Fibroblast of the aortic adventitia (primary cell): ENCODE measurements around the gene TNNI2. TPM values are rescaled to one million over a fixed set of nuclear protein-coding genes. Genes with fewer than 3 reads are reported as not detected.

Experiments used
- DNase-seq: peaks from one replicate; pipeline ENCODE4 v3.0.0-alpha.2; 2010; ENCODE audit warnings: low read depth
- H3K4me3 ChIP-seq: 2 replicates; pipeline ENCODE4 v1.5.1; 2011; ENCODE audit warnings: low read depth, mild to moderate bottlenecking, control low read depth, low read length, moderate library complexity
- CTCF ChIP-seq: IDR thresholded peaks from 2 replicates; pipeline ENCODE4 v1.5.1; 2011; ENCODE audit warnings: mild to moderate bottlenecking, low read length, control low read depth, inconsistent platforms; ENCODE audit not compliant: insufficient read depth
- total RNA-seq: library from RNA; depleted of rRNA; stranded (reverse); fragments of >200 nt; gene quantifications from 2 replicates; pipeline ENCODE4 v1.2.3, GENCODE V29; 2012; ENCODE audit warnings: low replicate concordance

Gene TNNI2
- total RNA-seq, 1 donor: not detected

GRCh38 chr11:1825039-1825740 is 13.6 kb upstream of the TNNI2 start:
- no peak for DNase-seq
- TF ChIP-seq CTCF: peak; percentile 48
- no peak overlapping the region for H3K4me3 ChIP-seq

- no peak for TF ChIP-seq CTCF
- DNase-seq: no peak
- no peak overlapping the region for H3K4me3 ChIP-seq
These were observed 12.9 kb upstream of the TNNI2 start for GRCh38 chr11:1825785-1826451.

GRCh38 chr11:1826552-1827094 is 12.2 kb upstream of the TNNI2 start:
- TF ChIP-seq CTCF: no peak
- no peak overlapping the region for H3K4me3 ChIP-seq
- DNase-seq: peak; percentile 45

- TF ChIP-seq CTCF: no peak
- no peak overlapping the region for H3K4me3 ChIP-seq
- DNase-seq: peak; percentile 69
These were observed 11.5 kb upstream of the TNNI2 start for GRCh38 chr11:1827095-1827813.

- no peak for TF ChIP-seq CTCF
- H3K4me3 ChIP-seq: no peak overlapping the region
- no peak for DNase-seq
These were observed 10.8 kb upstream of the TNNI2 start for GRCh38 chr11:1827931-1828330.

- no peak for DNase-seq
- no peak overlapping the region for H3K4me3 ChIP-seq
- no peak for TF ChIP-seq CTCF
These were observed 10.2 kb upstream of the TNNI2 start for GRCh38 chr11:1828542-1828941.
